Measurements from ENCODE around the gene TSC22D3. TPM values are rescaled to one million over a fixed set of nuclear protein-coding genes. Genes with fewer than 3 reads are reported as not detected.

The TSC22D3 gene
- polyA plus RNA-seq, 1 of the 3 experiments (the other 2 are of a cell fraction), result 9.2 TPM

GRCh38 chrX:107704181-107704580 is 71.4 kb downstream of the TSC22D3 start:
- no peaks in the 10 kb centered on the region for H3K36me3 ChIP-seq (replicated peaks in 1 of 2; ENCODE audit: control insufficient read depth in 1 of 2, insufficient read depth in 2 of 2, low read length in 1 of 2)
- CTCF ChIA-PET, result interaction anchor here (2.0 kb wide), 1 partner anchor 13 kb away, joined by 5 read pairs; no protein-coding TSS in a partner anchor
- no peaks in the 10 kb centered on the region for H3K9me3 ChIP-seq
- H3K4me1 ChIP-seq (ENCODE audit: control insufficient read depth in 1 of 2, insufficient read depth in 2 of 2, low read depth in 1 of 2, low read length in 1 of 2), result no peaks in the 10 kb centered on the region
- 40% methylated on average over 4 of the region's 4 CpGs for WGBS (ENCODE audit: low lambda C conversion rate)
- no peaks in the 10 kb centered on the region for H3K9me2 ChIP-seq
- H4K20me1 ChIP-seq (ENCODE audit: insufficient read depth), result no peaks in the 10 kb centered on the region
- H3K9ac ChIP-seq, result no peak overlapping the region
- POLR2A ChIA-PET, result no interaction called here
- no peaks in the 10 kb centered on the region for H3K79me2 ChIP-seq (ENCODE audit: insufficient read depth)
- H3K4me2 ChIP-seq, result no peak overlapping the region
- H3K4me3 ChIP-seq (ENCODE audit: low read depth in 2 of 2, low read length in 1 of 2), result no peak overlapping the region
- no peak overlapping the region for H3K27ac ChIP-seq (ENCODE audit: low read depth in 2 of 2, low read length in 1 of 2)
- no peak for DNase-seq
- no peak overlapping the region for H2AFZ ChIP-seq (ENCODE audit: low read depth)
- H3K27me3 ChIP-seq (ENCODE audit: insufficient read depth), result peaks cover 10% of the 10 kb centered on the region; the same call in 1 of the 2 replicates
- no peaks in the 10 kb centered on the region for H3F3A ChIP-seq (replicated peaks; ENCODE audit: insufficient read depth)
- TF ChIP-seq YY1 (IDR thresholded peaks at IDR 0.05; ENCODE audit: low read depth) (no peak), FOXM1 (IDR thresholded peaks at IDR 0.05; ENCODE audit: low read depth) (no peak), EZH2phosphoT487 (IDR thresholded peaks at IDR 0.05; ENCODE audit: borderline replicate concordance, low read depth) (no peak), RXRA (IDR thresholded peaks at IDR 0.05; ENCODE audit: borderline replicate concordance, low read depth) (no peak), TAF1 (IDR thresholded peaks at IDR 0.05; ENCODE audit: borderline replicate concordance, low read depth, low read length) (no peak), MEF2A (IDR thresholded peaks at IDR 0.05; ENCODE audit: borderline replicate concordance, low read depth) (no peak), ELF1 (IDR thresholded peaks at IDR 0.05) (no peak), RCOR1 (IDR thresholded peaks at IDR 0.05; ENCODE audit: low read length) (no peak), ZBTB33 (IDR thresholded peaks at IDR 0.05; ENCODE audit: borderline replicate concordance, low read depth) (no peak), GATA2 (CRISPR knock-in tag; IDR thresholded peaks at IDR 0.05) (no peak), SMC3 (IDR thresholded peaks at IDR 0.05; ENCODE audit: low read depth, low read length) (no peak), TCF12 (IDR thresholded peaks at IDR 0.05) (no peak), NRF1 (IDR thresholded peaks at IDR 0.05; ENCODE audit: low read depth, low read length) (no peak), REST (IDR thresholded peaks at IDR 0.05; ENCODE audit: low read depth, low read length) (no peak), RAD21 (IDR thresholded peaks at IDR 0.05; ENCODE audit: low read length) (no peak)

All from SK-N-SH (cell line).